ENCODE measurements around the gene ZNF503.

ZNF503 gene

DNA sequence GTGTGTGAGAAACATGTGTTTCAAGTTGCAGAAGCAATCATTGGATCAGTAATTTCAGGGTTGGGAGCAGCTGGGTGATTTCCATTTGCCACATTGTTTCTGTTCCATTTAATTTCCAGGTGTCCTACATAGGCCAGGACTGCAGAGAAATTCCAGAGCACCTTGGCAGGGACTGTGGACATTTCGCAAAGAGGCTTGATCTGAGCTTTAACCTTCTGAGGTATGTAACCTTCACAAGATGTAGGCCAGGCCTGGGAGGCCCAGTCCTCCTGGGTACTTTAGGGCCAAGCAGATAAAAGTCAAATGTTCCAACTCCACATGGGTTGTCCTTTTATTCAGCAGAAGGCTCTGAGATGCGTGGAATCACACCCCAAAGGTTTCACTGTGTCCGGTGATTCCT lies 36.7 kb upstream of the ZNF503 start:
- FAIRE-seq (no peak), DNase-seq (ENCODE audit: insufficient read length, low spot score) (no peak)
- TF ChIP-seq, protein P1, sequence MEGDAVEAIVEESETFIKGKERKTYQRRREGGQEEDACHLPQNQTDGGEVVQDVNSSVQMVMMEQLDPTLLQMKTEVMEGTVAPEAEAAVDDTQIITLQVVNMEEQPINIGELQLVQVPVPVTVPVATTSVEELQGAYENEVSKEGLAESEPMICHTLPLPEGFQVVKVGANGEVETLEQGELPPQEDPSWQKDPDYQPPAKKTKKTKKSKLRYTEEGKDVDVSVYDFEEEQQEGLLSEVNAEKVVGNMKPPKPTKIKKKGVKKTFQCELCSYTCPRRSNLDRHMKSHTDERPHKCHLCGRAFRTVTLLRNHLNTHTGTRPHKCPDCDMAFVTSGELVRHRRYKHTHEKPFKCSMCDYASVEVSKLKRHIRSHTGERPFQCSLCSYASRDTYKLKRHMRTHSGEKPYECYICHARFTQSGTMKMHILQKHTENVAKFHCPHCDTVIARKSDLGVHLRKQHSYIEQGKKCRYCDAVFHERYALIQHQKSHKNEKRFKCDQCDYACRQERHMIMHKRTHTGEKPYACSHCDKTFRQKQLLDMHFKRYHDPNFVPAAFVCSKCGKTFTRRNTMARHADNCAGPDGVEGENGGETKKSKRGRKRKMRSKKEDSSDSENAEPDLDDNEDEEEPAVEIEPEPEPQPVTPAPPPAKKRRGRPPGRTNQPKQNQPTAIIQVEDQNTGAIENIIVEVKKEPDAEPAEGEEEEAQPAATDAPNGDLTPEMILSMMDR (IDR thresholded peaks at IDR 0.05; ENCODE audit: insufficient read depth, missing control alignments) = no peak

DNA sequence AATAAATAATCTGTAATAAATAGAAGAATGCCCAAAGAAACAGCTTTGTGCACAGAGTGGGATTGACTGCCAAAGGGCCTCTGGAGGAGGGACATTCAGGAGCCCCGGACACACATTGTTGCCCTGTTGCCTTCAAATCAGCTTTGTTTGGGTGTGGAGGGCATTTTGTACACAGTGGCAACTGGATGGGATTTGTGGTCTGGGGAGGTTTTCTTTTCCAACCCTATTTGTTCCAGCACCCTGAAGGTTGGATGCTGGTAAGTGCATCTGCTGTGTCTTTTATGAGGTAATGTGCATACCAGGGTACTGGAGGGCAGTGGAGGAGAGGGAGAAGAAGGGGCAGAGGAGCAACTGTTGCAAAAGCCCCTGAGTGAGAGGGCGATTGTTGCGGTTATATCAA lies 36.1 kb upstream of the ZNF503 start:
- DNase-seq (ENCODE audit: insufficient read length, low spot score) (no peak), FAIRE-seq (no peak)
- TF ChIP-seq, protein P1 (IDR thresholded peaks at IDR 0.05; ENCODE audit: insufficient read depth, missing control alignments) = no peak

DNA sequence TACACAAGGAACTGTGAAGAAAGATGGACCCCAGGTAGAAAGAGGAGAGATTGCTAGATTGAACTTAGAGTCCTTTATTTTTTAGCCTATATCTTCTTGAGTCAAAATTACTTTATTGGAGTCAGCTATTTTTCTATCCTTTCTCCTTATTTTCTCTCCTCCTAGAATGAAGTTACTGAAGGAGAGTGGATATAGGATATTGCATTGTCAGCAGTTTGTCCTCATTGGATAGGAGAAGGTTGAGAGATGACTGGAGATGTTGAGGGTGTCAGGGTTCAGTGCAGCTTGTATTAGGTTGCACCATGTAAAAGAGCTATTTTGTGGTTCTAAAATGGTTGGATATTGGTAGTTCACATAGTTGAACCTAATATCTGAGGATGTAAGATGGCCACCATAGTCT lies 35.3 kb upstream of the ZNF503 start:
- TF ChIP-seq, protein P1 (IDR thresholded peaks at IDR 0.05; ENCODE audit: insufficient read depth, missing control alignments) = no peak
- no peak for FAIRE-seq

DNA sequence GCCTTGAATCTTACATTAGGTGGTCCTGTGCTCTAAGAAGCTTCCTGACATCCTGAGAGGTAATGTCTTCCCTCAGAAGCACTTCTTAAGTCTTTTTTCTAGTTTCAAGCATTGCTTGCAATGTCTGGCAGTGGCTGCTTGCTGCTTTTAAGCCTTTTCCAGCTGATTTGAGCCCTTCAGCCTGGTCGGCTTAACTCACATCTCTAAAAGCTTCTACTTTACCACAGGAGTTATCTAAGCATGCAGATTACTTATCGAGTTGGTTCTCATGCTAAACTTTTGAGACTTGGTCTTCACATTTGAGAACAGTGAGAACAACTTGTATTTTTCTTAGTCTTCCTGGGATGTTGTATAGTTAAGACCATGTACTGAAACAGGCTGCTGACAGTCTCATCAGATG lies 33.7 kb upstream of the ZNF503 start:
- DNase-seq (ENCODE audit: insufficient read length, low spot score) (no peak), FAIRE-seq (no peak)
- TF ChIP-seq, protein P1 (IDR thresholded peaks at IDR 0.05; ENCODE audit: insufficient read depth, missing control alignments) = no peak

More for the DNA sequence above, 35.3 kb upstream of the ZNF503 start:
- no peak for DNase-seq (ENCODE audit: insufficient read length, low spot score)

DNA sequence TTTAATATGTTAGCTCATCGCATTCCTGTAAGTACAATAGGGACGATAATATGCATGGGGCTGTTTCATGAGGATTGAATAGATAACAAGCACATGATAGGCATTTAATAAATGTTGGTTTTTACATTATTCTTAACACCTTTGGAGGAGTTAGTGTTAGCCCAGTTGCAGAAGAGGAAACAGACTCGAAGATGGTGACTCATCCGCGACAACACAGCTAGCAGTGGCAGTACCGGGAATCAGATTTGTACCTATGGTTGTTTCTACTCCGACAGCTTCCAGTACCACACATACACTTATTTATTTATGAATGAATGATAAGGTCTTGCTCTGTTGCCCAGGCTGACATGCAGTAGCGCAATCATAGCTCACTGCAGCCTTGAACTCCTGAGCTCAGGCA lies 32.7 kb upstream of the ZNF503 start:
- no peak for FAIRE-seq
- no peak for DNase-seq (ENCODE audit: insufficient read length, low spot score)
- TF ChIP-seq, protein P1 (IDR thresholded peaks at IDR 0.05; ENCODE audit: insufficient read depth, missing control alignments) = no peak

DNA sequence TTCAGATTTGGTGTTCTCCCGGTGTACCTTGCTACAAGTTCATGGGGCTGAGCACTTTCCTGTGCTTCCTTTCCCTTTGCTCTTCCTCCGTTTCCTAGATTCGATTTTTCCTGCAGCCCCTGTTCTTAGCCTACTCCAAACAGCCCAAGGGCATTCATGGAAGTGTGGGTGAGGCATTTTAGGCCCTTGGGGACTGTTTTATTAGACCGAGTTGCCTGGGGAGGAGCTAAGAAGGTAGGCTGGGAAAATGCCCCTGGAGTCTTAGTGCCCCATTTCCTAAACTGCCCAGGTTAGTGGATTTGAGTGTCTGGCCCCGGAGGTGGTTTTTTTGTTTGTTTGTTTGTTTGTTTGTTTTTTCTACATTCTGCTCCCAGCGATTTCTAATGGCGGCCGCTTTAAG lies 31.7 kb upstream of the ZNF503 start:
- TF ChIP-seq, protein P1 (IDR thresholded peaks at IDR 0.05; ENCODE audit: insufficient read depth, missing control alignments) = no peak
- no peak for DNase-seq (ENCODE audit: insufficient read length, low spot score)
- no peak for FAIRE-seq

DNA sequence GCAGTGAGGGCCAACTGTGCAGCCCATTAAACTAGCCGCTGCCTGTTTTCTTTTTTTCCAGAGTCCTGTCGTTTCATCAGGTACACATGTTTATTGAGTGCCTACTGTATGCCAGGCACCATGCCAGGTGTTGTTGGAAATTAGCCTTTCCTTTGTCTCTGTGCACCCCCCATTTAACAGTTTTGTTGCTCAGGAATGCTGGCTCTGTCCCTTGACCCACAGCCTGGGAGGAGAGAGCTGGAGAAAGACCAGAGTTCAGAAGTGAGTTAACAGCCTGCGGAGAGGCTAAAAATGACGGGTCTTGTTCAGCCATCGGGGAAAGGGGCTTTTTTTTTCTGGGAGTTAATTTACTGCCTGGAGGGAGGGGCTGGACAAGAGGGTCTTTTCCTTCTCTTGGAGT lies 31.2 kb upstream of the ZNF503 start:
- no peak for DNase-seq (ENCODE audit: insufficient read length, low spot score)
- TF ChIP-seq, protein P1 (IDR thresholded peaks at IDR 0.05; ENCODE audit: insufficient read depth, missing control alignments) = no peak
- no peak for FAIRE-seq

All from D721Med (cell line).